NCI-H2171 (cell line): ENCODE results near the gene OR5H14.

ENCODE experiments used
- DNase-seq: peaks from one replicate; lab custom pipeline; 2025; lab: John Stamatoyannopoulos, UW

The OR5H14 gene

GRCh38 chr3:98199020-98199419, 51.7 kb downstream of the OR5H14 start:
- DNase-seq: no peak
